GM19043 (cell line): ENCODE data around the gene MBD4.
"Not testable (repeated sequence)": the region's sequence is repeated elsewhere in the genome, so short reads cannot be mapped to it uniquely, and the experiment has no call there.

Experiments used
- ATAC-seq: cut with Tn5 transposase; IDR thresholded peaks from one replicate; pipeline ENCODE4 v1.9.1; 2021; ENCODE audit warnings: low read depth; ENCODE audit not compliant: unreplicated experiment

MBD4 gene

DNA sequence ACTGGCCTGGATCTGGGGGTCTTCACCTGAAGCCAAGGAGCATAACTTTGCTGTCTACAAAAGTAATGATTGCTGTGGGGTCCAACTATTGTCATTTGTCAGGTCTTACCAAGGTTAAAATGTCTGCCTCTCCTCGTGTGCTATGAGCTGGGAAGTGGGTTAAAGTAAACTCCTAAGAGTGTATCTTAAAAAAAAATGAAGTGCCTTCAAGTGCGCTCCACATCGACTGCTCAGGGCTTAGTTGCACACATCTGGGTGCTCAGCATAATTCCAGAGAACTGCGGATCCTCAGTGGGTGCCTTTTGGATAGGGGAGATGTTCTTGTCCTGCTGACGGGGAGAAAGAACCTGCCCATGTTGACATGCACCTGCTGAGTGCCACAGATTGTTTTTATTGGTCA lies 52.3 kb downstream of the MBD4 start:
- ATAC-seq: no peak

DNA sequence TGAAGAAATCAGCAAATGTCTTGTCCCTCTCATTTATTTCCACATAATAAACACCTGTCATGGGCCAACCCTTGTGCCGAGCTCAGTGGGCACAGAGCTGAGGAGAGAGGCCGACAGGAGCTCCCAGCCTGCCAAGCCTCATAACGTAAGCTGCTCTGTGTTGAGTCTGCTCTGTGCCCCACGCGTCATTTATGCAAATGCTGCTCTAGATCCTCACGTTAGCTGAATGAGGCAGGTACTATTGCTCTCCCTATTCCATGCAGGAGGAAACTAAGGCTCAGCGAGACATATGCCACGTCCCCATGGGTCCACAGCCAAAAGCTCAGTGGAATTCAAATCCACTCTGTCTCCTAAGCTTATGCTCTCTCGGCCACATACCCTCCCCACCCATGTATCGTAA lies 52.8 kb downstream of the MBD4 start:
- no peak for ATAC-seq

DNA sequence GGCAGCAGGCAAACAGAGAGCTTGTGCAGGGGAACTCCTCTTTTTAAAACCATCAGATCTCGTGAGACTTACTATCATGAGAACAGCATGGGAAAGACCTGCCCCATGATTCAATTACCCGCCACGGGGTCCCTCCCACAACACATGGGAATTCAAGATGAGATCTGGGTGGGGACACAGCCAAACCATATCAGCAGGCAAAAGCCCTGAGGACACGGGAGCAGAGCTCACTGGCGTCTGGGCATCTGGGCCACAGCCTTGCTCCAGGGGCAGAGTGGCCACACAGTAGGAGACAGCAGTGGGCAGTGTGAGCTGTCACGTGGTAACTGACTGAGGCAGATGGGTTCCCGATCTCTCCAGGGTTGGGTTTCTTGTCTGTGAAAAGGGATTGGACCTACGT lies 54.2 kb downstream of the MBD4 start:
- ATAC-seq: not testable (repeated sequence)

DNA sequence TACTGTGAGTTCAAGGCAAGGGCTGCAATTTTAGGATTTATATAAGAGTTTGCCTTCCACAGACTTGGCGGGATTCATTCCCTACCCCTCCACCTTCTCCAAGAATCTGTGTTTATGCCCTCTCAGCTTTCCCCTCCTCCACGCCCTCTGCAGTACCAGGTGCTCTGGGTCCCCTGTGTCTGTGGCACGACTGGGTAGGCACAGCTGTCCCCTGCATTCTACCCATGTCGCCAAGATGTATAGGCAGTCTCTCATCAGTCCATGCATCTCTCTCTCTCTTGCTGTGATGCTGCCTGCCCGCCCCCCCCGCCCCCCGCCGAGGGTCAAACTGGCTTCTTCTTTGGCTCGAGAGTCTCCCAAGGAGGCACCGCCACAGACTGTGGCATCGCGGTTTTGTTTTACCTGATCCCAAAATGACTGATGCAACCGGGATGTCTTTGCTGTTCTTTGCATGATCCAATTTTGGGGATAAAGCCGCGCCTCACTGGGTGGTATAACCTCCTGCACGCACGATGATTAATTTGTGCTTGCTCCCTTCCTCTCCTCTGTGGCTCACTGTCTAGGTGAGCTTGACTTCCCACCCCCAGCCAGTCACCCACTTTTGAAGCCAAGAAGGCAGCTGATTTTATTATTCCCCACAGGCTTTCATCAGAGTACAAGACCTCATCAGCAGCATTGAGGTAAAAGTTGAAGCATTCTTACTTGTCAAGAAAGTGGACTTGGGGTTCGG lies 55.0 kb downstream of the MBD4 start:
- no peak for ATAC-seq

DNA sequence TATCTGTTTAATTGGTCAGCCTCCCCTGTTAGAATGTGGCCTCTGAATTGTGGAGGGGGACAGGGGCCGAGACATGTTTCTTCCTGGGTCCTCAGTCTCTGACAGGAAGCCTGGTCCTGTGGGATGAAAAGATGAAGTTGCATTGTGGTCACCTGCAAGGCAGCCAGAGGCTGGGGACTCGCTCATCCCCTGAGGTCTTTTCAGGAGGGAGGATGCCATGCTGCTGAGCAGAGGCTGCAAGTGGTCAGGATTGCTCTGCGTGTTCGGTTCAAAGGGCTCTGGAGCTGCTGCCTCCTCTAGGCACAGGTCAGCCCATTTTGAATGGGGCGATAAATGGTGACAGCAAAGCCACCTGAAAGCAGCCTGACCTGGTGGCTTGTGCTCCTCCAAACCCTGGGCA lies 55.6 kb downstream of the MBD4 start:
- not testable (repeated sequence) for ATAC-seq

DNA sequence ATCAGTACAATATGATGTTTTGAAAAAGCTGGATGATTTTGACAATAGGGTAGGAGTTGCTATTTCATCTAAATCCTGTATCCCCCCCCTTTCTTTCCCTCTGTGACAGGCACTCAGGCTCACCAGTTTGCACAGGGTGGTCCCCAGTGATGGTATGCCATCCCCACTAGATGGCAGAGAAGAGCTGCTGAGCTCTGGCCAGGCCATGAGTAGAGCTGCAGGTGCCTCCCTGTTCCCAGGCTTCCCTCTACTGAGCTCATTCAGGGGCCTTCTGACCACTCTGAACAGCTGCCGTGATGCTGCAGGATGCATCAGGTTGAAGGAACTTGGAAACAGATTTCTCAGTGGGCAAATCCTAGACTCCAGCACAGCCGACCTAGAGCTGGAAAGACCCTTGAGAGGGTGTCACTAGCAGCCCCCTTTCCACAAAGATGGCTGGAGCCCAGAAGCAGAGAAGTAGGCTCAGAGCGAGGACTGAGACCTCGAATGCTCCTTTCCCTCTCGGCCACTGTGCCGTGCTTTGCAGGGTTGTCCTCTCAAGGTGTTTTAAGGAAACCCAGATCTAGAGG lies 56.4 kb downstream of the MBD4 start:
- ATAC-seq: peak; percentile 86

DNA sequence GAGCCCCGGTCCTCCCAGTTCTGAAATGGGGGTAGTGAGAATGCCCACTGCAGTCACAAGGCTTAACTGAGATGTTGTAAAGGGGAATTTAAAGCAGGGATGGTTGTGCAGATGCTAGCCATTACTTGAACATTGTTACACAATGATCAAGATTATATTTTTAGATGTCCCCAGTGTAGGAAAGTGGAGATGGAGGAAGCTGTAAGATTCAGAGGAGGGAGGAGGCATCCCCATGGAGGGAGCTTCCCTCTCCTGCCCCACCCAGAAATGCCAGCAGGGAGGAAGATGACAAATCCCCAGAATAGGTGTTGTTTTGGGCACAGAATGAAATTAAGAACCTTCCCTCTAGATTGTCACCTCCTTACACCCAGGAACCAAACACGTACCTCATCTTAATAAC lies 57.4 kb downstream of the MBD4 start:
- no peak for ATAC-seq
